GM23248 (cell line): ENCODE results near the gene LRRC4B. TPM values are rescaled to one million over a fixed set of nuclear protein-coding genes. Genes with fewer than 3 reads are reported as not detected.

Experiments used
- DNase-seq: peaks from one replicate; pipeline ENCODE4 v3.0.0-alpha.2; 2015
- H2AFZ ChIP-seq: fragments of 200-600 bp; sonication (generic); 2 replicates; pipeline ENCODE4 v1.6.1; 2016; ENCODE audit warnings: antibody characterized with exemption
- H3F3A ChIP-seq: fragments of 200-600 bp; sonication (generic); 2 replicates; pipeline ENCODE4 v1.6.1; 2016; ENCODE audit warnings: mild to moderate bottlenecking, antibody characterized with exemption, mixed run types; ENCODE audit not compliant: insufficient read depth
- H3K27ac ChIP-seq: fragments of 200-600 bp; sonication (generic); 2 replicates; pipeline ENCODE4 v1.5.1; 2016; ENCODE audit warnings: mild to moderate bottlenecking
- H3K27me3 ChIP-seq: fragments of 200-600 bp; sonication (generic); replicated peaks from 2 replicates; pipeline ENCODE4 v1.6.1; 2016; ENCODE audit warnings: mild to moderate bottlenecking; ENCODE audit not compliant: insufficient read depth
- H3K36me3 ChIP-seq: fragments of 200-600 bp; sonication (generic); 2 replicates; pipeline ENCODE4 v1.6.1; 2016; ENCODE audit warnings: low read depth, mild to moderate bottlenecking
- H3K4me1 ChIP-seq: fragments of 200-600 bp; sonication (generic); 2 replicates; pipeline ENCODE4 v1.6.1; 2016; ENCODE audit warnings: mild to moderate bottlenecking; ENCODE audit not compliant: insufficient read depth
- H3K4me2 ChIP-seq: fragments of 200-600 bp; sonication (generic); one replicate; pipeline ENCODE4 v1.6.1; 2016; ENCODE audit warnings: mild to moderate bottlenecking; ENCODE audit not compliant: unreplicated experiment
- H3K4me3 ChIP-seq: fragments of 200-600 bp; sonication (generic); 2 replicates; pipeline ENCODE4 v1.5.1; 2016; ENCODE audit warnings: mild to moderate bottlenecking
- H3K79me2 ChIP-seq: fragments of 200-600 bp; sonication (generic); 2 replicates; pipeline ENCODE4 v1.6.1; 2016; ENCODE audit warnings: mild to moderate bottlenecking; ENCODE audit not compliant: insufficient read depth
- H3K9ac ChIP-seq: fragments of 200-600 bp; sonication (generic); 2 replicates; pipeline ENCODE4 v1.6.1; 2016; ENCODE audit warnings: mild to moderate bottlenecking
- H3K9me2 ChIP-seq: fragments of 200-600 bp; sonication (generic); 2 replicates; pipeline ENCODE4 v1.6.1; 2016; ENCODE audit warnings: mixed run types, mild to moderate bottlenecking, moderate library complexity; ENCODE audit not compliant: insufficient read depth
- H3K9me3 ChIP-seq: fragments of 200-600 bp; sonication (generic); one replicate; pipeline ENCODE4 v1.6.1; 2017; ENCODE audit warnings: low read depth
- H4K20me1 ChIP-seq: fragments of 200-600 bp; sonication (generic); 2 replicates; pipeline ENCODE4 v1.6.0; 2016; ENCODE audit not compliant: insufficient read depth
- EZH2 ChIP-seq: fragments of 200-600 bp; sonication (generic); IDR thresholded peaks from 2 replicates; pipeline ENCODE4 v1.6.1; 2018; ENCODE audit warnings: antibody characterized with exemption, mild to moderate bottlenecking; ENCODE audit not compliant: insufficient read depth, poor library complexity, severe bottlenecking
- EZH2phosphoT487 ChIP-seq: fragments of 200-600 bp; sonication (generic); IDR thresholded peaks from 2 replicates; pipeline ENCODE4 v1.6.1; 2018; ENCODE audit warnings: antibody characterized with exemption, moderate library complexity, mild to moderate bottlenecking, low read depth; ENCODE audit not compliant: insufficient read depth
- WGBS, 2 experiments: methylation state at CpG; one replicate each; pipeline ENCODE4 v1.1.6; 2015 to 2017; ENCODE audit warnings: low lambda C conversion rate in 2 of 2, low coverage in 1 of 2; ENCODE audit errors: missing lambda C conversion rate in 2 of 2; 5-methylcytosine and 5-hydroxymethylcytosine counted together
- in situ Hi-C: fragments of 300-500 bp; cut with MboI; formaldehyde crosslinking; loops from 2 replicates; pipeline ENCODE4 v1.15.0; 2020
- polyA plus RNA-seq: library from polyadenylated mRNA; unstranded; fragments of >200 nt; fragmentation: Nextera tagmentation; extraction: Ambion mirVana; gene quantifications from 2 replicates; pipeline ENCODE4 v1.2.1, GENCODE V29; 2016
- total RNA-seq: library from RNA; depleted of rRNA; stranded (reverse); fragments of >200 nt; shearing (Covaris generic); gene quantifications from 2 replicates; pipeline ENCODE4 v1.2.3, GENCODE V29; 2014

Gene LRRC4B
- total and polyA plus RNA-seq, 2 experiments from 2014 or later: not detected

DNA sequence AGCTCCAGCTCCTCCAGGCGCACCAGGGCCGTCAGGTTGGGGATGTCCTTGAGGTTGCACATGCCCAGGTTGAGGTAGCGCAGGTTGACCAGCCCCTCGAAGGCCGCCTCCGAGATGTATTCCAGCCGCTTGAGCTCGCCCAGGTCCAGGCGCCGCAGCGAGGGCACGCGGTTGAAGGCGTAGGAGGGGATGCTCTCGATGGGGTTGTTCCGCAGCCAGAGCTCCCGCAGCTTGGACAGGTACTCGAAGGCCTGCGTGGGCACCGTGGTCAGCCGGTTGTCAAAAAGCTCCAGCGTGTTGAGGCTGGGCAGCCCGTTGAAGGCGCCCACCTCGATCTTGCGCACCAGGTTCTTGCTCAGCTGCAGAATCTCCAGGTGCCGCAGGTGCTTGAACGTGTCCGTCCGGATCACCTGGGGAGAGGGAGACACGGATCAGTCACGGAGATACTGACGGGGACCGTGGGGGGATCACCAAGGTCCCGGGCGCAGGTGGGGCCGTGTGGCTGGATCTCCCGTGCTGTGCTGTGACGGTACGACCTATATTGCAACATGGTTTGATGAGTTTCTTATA lies 49.1 kb downstream of the LRRC4B start:
- no peak overlapping the region for H3K9ac ChIP-seq
- H3K4me3 ChIP-seq: no peak overlapping the region
- no peak overlapping the region for H3K27ac ChIP-seq
- H3K79me2 ChIP-seq: no peaks in the 10 kb centered on the region
- no peaks in the 10 kb centered on the region for H3K4me1 ChIP-seq
- DNase-seq: no peak
- H2AFZ ChIP-seq: no peak overlapping the region
- no peaks in the 10 kb centered on the region for H3K27me3 ChIP-seq
- no peaks in the 10 kb centered on the region for H3K9me3 ChIP-seq
- no peak overlapping the region for H3K4me2 ChIP-seq
- H3K36me3 ChIP-seq: no peaks in the 10 kb centered on the region
- H3F3A ChIP-seq: no peaks in the 10 kb centered on the region
- H3K9me2 ChIP-seq: no peaks in the 10 kb centered on the region
- 91 to 92% methylated on average over 40 of the region's 40 CpGs for WGBS, 2 experiments
- in situ Hi-C loops: no loop called here
- TF ChIP-seq EZH2phosphoT487 (no peak), EZH2 (no peak)
- H4K20me1 ChIP-seq: no peaks in the 10 kb centered on the region

DNA sequence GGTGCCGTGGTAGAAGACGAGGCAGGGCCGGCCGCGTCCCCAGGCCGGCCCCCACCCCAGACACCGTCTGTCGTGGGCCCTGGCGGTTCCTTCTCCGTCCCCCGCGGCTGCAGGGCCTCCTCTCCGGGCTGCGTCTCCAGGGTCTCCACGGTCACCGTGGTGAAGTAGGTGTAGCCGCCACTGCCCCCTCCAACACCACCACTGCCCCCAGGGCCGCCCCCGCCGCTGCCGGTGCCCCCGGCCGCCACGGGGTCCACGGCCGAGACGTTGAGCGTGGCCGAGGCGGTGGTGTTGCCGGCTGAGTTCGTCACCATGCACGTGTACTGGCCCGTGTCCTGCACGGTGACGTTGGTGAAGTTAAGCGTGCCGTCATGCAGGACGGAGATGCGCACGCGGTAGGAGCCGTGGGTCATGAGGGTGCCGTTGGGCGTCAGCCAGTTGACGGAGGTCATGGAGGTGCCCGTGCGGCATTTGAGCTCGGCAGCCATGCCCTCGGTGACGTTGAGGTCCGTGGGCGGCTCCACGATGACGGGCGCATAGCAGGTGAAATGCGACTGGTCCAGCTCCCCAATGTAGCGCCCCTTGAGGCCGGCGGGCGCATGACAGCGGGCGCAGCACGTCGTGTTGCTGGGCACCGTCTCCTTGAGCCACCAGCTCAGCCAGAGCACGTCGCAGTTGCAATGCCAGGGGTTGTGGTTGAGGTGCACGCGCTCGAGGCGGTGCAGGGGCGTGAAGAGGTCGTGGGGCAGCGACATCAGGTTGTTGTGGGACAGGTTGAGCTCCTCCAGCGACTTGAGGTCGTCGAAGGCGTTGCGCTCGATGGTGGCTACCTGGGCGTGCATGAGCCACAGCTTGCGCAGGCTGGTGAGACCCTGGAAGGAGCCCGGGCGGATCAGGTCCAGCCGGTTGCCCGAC lies 49.9 kb downstream of the LRRC4B start:
- Histone ChIP-seq H3K27me3 (no peaks in the 10 kb centered on the region), H3K36me3 (no peaks in the 10 kb centered on the region), H3K9ac (no peak overlapping the region), H3K4me3 (no peak overlapping the region), H3K4me2 (no peak overlapping the region), H2AFZ (no peak overlapping the region), H3K79me2 (no peaks in the 10 kb centered on the region), H4K20me1 (no peaks in the 10 kb centered on the region), H3K4me1 (no peaks in the 10 kb centered on the region), H3K9me3 (no peaks in the 10 kb centered on the region), H3K27ac (no peak overlapping the region), H3F3A (no peaks in the 10 kb centered on the region), H3K9me2 (no peaks in the 10 kb centered on the region)
- in situ Hi-C loops: no loop called here
- WGBS, 2 experiments: 88 to 91% methylated on average over 40 to 85 of the region's 87 CpGs
- TF ChIP-seq EZH2 (no peak), EZH2phosphoT487 (no peak)
- DNase-seq: no peak

DNA sequence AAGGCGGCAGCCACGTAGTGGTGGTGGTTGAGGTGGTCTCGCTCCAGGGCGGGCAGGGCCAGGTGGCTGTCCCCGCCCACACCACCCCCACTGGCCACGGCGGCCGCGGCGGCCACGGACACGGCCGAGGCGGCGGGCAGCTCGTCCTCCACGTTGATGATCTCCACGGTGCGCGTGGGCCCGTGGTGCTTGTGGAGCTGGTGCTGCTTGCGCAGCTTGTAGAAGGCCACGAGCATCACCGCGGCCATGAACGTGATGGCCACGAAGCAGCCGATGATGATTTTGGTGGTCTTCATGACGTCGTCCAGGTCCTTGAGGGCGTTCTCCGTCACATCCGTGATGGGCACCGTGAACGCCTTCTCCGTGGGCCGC lies 50.5 kb downstream of the LRRC4B start:
- Histone ChIP-seq H2AFZ (no peak overlapping the region), H3K36me3 (no peaks in the 10 kb centered on the region), H3K27ac (no peak overlapping the region), H3K9me3 (no peaks in the 10 kb centered on the region), H4K20me1 (no peaks in the 10 kb centered on the region), H3K9me2 (no peaks in the 10 kb centered on the region), H3F3A (no peaks in the 10 kb centered on the region), H3K4me1 (no peaks in the 10 kb centered on the region), H3K27me3 (no peaks in the 10 kb centered on the region), H3K4me2 (no peak overlapping the region), H3K4me3 (no peak overlapping the region), H3K9ac (no peak overlapping the region), H3K79me2 (no peaks in the 10 kb centered on the region)
- TF ChIP-seq EZH2 (no peak), EZH2phosphoT487 (no peak)
- in situ Hi-C loops: no loop called here
- DNase-seq: no peak
- WGBS, 2 experiments: 90 to 93% methylated on average over 37 of the region's 37 CpGs

DNA sequence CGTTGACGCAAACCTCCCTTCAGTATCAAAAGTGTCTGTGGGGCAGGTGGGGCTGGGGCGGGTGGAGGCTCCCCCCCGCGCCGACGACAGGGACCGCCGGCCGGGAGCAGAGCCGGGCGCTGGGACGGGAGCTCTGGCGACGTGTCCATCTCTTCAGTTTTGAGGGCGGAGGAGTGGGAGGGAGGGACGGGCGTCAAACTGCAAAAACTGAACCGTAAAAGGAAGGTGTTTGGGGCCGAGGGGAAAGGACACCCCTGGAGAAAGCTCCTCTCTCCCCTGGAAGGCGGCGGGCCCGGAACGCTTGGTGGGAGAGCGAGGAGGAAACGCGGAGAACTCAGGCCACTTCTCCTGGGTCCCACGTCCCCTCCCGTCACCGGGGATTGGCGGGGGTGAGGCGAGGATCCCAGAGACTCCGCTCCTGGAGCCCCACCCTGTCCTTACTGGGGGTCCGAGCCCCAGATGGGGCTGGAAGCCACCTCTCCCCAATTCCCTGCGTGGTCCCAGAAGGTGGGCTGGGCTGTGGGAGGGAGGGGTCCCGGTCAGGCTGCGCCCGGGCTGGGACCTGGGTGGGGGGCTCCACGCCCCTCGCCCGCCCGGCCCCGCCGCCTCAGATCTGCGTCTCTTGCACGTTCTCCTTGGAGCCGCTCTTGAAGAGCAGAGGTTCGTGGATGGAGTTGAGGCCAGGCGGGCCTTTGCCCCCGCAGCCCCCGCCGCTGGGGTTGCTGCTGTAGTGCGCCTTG lies 51.1 kb downstream of the LRRC4B start:
- no peak overlapping the region for H2AFZ ChIP-seq
- DNase-seq: no peak
- no peaks in the 10 kb centered on the region for H3K9me3 ChIP-seq
- TF ChIP-seq EZH2 (no peak), EZH2phosphoT487 (no peak)
- no peak overlapping the region for H3K4me2 ChIP-seq
- H3K4me3 ChIP-seq: no peak overlapping the region
- no peaks in the 10 kb centered on the region for H3K9me2 ChIP-seq
- no peaks in the 10 kb centered on the region for H4K20me1 ChIP-seq
- H3K36me3 ChIP-seq: no peaks in the 10 kb centered on the region
- H3K27me3 ChIP-seq: no peaks in the 10 kb centered on the region
- H3F3A ChIP-seq: no peaks in the 10 kb centered on the region
- WGBS, 2 experiments: 72 to 90% methylated on average over 15 to 51 of the region's 53 CpGs
- no peaks in the 10 kb centered on the region for H3K79me2 ChIP-seq
- H3K27ac ChIP-seq: no peak overlapping the region
- no peaks in the 10 kb centered on the region for H3K4me1 ChIP-seq
- in situ Hi-C loops: no loop called here
- H3K9ac ChIP-seq: no peak overlapping the region
